NCI-H1694 treated with DMSO at 0.1 percent for 48 hours (cell line): ENCODE measurements around the gene NIPA2.

Experiments
- DNase-seq: peaks from one replicate; lab custom pipeline; 2025; lab: John Stamatoyannopoulos, UW

The NIPA2 gene

GRCh38 chr15:22902981-22903380 is 64.5 kb downstream of the NIPA2 start:
- DNase-seq: no peak

GRCh38 chr15:22903427-22903826 is 65.0 kb downstream of the NIPA2 start:
- DNase-seq: no peak

GRCh38 chr15:22903961-22904534 is 65.6 kb downstream of the NIPA2 start:
- DNase-seq: no peak

GRCh38 chr15:22904736-22905135 is 66.3 kb downstream of the NIPA2 start:
- DNase-seq: peak; percentile 41

- no peak for DNase-seq
These were observed 68.9 kb downstream of the NIPA2 start for GRCh38 chr15:22907161-22907950.

- no peak for DNase-seq
These were observed 70.4 kb downstream of the NIPA2 start for GRCh38 chr15:22908830-22909229.

GRCh38 chr15:22911306-22911705 is 72.8 kb downstream of the NIPA2 start:
- DNase-seq: no peak

GRCh38 chr15:22912256-22912655 is 73.8 kb downstream of the NIPA2 start:
- no peak for DNase-seq

- DNase-seq: no peak
These were observed 75.3 kb downstream of the NIPA2 start for GRCh38 chr15:22913646-22914380.

- no peak for DNase-seq
These were observed 77.5 kb downstream of the NIPA2 start for GRCh38 chr15:22915866-22916515.

GRCh38 chr15:22916606-22917350 is 78.3 kb downstream of the NIPA2 start:
- DNase-seq: no peak

GRCh38 chr15:22917556-22917955 is 79.1 kb downstream of the NIPA2 start:
- no peak for DNase-seq
